ENCODE results near the gene SRSF7. TPM values are rescaled to one million over a fixed set of nuclear protein-coding genes. Genes with fewer than 3 reads are reported as not detected.

SRSF7 gene
- 64.6 and 139 TPM in 2 replicates for total RNA-seq

DNA sequence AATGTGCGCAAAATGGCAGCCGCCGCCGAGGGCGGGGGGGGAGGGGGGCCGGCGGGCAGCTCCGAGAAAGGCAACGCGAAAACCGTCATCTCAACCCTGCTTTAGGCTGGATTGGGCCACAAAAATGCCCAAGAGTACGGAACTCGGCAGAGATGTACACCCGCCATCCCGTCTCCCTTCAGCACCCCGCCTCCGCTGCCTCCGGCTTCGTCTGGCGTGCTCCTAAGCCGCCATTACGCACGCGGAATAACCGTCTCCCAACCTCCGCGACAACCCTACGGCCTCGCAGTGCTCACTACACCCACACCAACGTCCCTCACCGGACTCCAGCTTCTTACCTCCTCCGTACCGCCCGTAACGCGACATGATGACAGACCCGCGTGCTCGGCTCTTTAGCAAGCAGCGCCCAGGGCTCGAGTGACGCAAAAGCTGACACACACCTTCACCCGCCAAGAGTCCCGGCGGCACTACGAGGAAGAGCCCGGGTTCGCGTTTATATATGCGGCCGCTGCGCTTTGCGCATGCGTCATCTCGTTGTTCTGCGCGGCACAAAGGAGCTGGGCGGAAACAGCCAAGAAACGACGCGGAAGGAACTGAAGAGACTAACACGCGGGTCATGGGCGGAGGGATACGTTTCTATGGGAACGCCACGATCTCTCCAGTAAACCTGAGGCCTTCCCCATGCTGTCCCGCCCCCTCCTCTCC is at the start of gene SRSF7:
Gene SRSF7, minus strand, starts transcription at position 471 of the 705 bp plus-strand sequence. Its CDS starts 105 bp downstream, at position 366.

Other genes with a start within 250 kb of the SRSF7 start
- gene HNRNPLL, start 148.4 kb downstream of the SRSF7 start, total RNA-seq, result 30.8 and 37.2 TPM in 2 replicates
- 1.7 and 2.6 TPM in 2 replicates for gene GALM, start 85.2 kb downstream of the SRSF7 start, total RNA-seq
- 8.9 and 10.6 TPM in 2 replicates for gene GEMIN6, start 26.8 kb upstream of the SRSF7 start, total RNA-seq
- 17.4 and 25.9 TPM in 2 replicates for gene DHX57, start 124.6 kb upstream of the SRSF7 start, total RNA-seq
- gene MORN2, start 124.6 kb upstream of the SRSF7 start, total RNA-seq, result 6.2 and 7.9 TPM in 2 replicates
- gene ARHGEF33, start 138.5 kb upstream of the SRSF7 start, total RNA-seq, result under 0.01 and 0.21 TPM in 2 replicates

Measured in nasal cavity respiratory epithelium epithelial cell of viscerocranial mucosa (primary cell).